Measurements from ENCODE around the gene CDCA5.

The CDCA5 gene

GRCh38 chr11:65072631-65072966 lies 11.2 kb downstream of the CDCA5 start:
- no peak for DNase-seq (ENCODE audit: low read depth in 2 of 2)

- DNase-seq (ENCODE audit: low read depth in 2 of 2) = no peak
These were observed 11.8 kb downstream of the CDCA5 start for GRCh38 chr11:65071907-65072630.

DNA sequence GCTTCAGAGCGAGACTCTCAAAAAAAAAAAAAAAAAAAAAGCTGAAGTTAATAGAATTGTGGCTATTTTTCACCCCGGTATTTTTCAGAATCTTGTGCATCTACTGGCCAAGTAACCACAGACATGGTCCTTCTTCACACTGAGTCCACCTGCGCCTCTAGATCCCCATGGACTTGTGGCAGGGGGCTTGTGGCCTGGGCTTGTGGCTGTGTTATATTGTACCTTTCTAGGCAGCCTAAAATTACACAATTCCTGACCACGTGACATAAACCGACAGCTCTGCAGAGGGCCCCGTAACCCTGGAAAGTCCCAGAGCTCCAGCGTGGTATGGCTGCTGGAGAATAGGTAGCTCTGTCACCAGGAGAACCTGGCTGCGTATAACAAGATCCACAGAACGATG lies 14.6 kb downstream of the CDCA5 start:
- no peak for DNase-seq (ENCODE audit: low read depth in 2 of 2)

GRCh38 chr11:65067446-65067845 lies 16.4 kb downstream of the CDCA5 start:
- no peak for DNase-seq (ENCODE audit: low read depth in 2 of 2)

DNA sequence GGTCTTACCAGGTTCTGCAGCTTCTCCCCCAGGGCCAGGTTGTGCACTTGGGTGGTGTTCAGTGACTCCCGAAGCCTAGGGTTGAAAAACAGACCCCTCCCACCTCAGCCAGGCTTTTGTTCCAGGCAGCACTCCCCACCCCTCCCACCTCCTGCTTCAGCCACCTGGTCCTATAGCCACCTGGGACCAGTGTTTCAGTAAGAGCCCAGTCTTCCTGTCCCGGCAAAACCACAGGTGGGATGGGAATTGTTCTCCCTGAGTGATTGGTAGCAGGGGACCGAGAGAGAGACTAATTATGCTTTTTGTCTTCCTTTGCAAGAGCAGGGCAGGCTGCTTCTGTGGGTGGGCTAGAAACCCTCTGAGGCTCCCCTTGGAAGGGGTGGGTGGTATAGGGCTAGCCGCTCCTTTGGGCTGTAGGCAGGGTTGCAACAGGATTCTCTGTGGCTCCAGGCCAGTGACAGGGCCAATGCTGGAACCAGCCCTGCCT lies 17.0 kb downstream of the CDCA5 start:
- no peak for DNase-seq (ENCODE audit: low read depth in 2 of 2)

DNA sequence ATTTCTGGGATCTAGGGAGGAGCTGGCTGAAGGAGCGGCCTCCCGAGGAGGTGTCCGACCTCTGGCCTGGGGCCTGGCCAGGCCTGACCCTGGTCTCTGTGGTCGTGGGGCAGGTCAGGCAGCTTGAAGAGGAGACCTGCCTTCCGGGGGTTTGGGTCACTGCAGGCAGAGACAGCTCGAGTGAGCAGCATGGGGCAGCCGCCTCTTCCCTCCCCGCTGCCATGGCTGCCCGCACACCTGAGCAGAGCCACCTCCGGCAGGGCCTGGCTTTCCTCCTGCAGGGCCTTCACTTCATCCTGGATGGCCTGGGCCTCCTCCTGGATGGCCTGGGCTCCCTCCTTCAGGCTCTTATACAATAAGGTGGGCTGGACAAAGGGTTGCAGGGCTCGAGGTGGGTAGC lies 17.5 kb downstream of the CDCA5 start:
- no peak for DNase-seq (ENCODE audit: low read depth in 2 of 2)

GRCh38 chr11:65065851-65066250 lies 18.0 kb downstream of the CDCA5 start:
- no peak for DNase-seq (ENCODE audit: low read depth in 2 of 2)

DNA sequence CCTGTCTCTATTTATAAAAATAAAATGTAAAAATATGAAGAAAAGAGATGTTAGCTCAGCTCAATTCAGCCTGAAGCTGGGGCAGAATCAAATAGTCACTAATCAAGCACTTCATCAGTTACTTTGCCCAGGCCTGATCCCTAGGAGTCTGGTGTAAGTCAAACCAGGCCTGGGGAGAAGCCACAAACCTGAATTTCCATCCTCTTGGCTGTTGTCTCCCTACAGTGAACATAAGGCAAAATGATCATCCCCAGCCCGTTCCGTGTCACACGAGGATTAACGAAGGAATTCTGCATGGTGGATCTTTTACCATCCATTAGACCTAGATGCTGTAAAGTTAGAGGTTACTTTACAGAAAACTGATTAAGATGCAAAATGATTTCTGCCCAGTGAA lies 19.0 kb downstream of the CDCA5 start:
- DNase-seq (ENCODE audit: low read depth in 2 of 2) = no peak

GRCh38 chr11:65063532-65063931 lies 20.3 kb downstream of the CDCA5 start:
- DNase-seq (ENCODE audit: low read depth in 2 of 2) = no peak

GRCh38 chr11:65060913-65061408 lies 22.9 kb downstream of the CDCA5 start:
- DNase-seq (ENCODE audit: low read depth in 2 of 2) = no peak

DNA sequence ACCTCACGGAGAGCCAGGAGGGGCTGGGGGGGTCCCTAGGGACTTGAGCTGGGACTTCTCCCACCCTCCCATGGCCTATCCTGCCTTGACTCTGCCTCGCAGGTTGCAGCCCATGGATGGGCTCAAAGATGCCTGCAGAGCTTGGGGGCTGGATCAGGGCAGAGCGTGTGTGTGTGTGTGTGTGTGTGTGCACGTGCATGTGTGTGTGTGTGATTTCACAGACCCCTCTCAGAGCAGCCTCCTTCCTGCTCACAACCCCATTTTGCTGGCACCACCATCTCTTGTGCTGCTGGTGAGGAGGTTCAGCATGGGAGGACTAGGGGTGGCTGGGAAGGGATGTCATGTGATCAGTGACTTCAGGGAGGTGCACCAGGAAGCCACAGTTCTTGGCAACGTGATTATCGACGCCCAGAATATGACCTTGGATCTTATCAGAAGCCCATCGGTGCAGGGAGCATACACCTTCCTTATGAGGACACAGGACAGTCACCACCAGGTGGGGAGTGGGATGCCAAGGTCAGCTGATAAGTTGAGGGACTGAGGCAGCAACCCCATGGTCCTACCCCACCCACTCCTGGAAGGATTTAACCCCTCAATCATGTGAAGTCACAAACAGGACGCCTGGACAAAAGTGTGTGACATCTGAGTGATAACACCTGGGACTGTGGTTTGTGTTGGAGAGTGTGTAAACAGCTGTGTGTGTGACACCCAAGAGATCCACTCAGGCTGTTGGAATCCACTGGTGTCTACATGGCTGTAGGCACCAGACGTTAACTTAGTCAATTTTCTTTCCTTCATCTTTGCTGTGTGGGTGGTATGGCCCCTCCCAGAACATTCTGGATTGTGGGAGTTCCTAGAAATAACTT lies 23.6 kb downstream of the CDCA5 start:
- DNase-seq (ENCODE audit: low read depth in 2 of 2) = no peak

DNA sequence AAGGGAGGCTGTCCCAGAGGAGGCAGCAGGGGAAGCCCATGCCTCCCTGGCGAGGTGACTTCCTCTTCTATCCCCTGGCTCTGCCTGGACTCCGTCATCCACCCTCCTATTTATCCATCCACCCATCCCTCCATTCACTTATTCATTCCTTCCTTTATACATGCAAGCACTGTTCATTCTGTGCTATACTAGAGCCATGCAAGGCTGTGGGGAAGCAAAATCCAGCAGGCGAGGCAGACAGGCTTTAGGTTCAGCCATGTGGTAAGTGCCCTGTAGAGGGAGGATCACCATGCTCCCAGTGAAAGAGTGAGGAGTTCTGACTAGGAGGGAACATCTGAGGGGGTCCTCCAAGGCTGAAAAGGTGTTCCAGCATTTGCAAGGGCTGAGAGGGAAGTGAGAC lies 24.3 kb downstream of the CDCA5 start:
- DNase-seq (ENCODE audit: low read depth in 2 of 2) = no peak

- DNase-seq (ENCODE audit: low read depth in 2 of 2) = no peak
These were observed 25.3 kb downstream of the CDCA5 start, which contains the start of gene NAALADL1 for GRCh38 chr11:65058419-65059054. Gene NAALADL1 (minus strand): TSS chr11:65058553. CDS start chr11:65058521, 32 bp downstream.

DNA sequence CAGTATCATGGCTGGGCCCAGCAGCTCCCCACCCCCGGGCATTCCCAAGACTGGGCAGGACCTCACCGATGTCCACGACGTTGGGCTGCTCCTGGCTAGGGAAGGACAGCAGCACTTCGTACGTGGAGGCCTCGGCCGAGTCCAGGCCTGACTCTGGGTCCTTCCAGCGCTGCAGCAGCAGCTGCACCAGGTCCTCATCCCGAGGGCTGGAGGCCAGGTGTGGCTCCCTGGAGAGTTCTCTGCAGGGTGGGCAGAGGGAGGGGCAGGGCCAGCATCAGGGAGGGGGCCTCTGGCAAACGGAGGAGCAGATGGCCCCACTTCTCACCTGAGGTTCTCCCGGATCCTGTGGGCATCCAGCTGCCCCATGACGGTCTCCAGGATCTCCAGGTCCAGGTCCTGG lies 25.8 kb downstream of the CDCA5 start:
- DNase-seq (ENCODE audit: low read depth in 2 of 2) = no peak

DNA sequence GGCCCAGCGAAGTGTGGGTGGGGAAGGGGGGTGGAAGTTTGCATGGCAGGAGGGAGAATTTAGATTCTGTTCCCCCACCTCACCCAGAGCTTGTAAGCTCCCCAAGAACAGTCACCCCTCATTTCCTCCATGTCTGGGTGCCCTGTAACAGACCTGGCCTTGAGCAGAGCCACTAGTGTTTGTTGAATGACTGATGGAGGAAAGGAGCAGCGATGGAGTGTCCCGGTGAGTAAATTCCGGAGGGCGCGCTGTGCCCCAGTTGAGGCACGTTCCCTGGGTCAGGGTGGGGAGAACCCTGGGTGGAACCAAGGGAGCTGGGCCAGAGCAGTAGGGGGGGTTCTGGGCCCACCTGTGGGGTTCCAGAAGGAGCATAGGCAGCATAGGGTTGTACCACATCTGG lies 26.3 kb downstream of the CDCA5 start:
- no peak for DNase-seq (ENCODE audit: low read depth in 2 of 2)

- DNase-seq (ENCODE audit: low read depth in 2 of 2) = no peak
These were observed 26.8 kb downstream of the CDCA5 start for GRCh38 chr11:65056999-65057398.

- DNase-seq (ENCODE audit: low read depth in 2 of 2) = no peak
These were observed 28.3 kb downstream of the CDCA5 start for GRCh38 chr11:65055538-65055937.

DNA sequence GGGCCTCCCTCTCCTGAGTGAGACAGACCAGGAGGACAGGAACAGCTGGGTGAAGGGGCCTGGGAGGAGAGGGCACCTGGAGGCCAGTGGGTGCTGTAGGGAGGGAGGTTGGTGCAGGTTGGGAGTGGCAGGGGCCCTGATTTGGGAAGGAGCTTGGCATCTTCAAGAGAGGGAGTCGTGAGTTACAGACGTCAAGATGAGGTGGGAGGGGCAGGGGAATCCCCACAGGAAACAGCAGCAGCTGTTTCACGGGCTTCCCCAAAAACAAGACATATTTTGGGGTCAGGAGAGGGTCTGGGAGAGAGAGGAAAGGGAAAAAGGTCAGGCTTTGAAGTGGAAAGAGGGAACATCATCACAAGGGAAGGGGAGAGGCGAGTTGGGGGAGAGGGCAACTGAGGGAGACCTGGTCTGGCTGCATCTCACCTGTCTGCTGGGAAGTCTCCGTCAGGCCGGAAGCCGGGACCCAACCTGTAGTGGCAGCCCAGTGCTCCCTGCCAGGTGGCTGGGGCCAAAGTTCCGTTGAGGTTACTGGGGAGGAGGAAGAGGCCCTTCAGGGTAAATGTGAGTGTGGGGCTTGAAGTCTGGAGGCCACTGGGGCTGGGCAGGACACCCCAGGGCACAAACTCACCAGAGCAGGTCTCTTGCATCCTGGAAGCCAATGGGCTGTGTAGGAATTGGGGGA lies 29.9 kb downstream of the CDCA5 start:
- DNase-seq (ENCODE audit: low read depth in 2 of 2) = no peak

DNA sequence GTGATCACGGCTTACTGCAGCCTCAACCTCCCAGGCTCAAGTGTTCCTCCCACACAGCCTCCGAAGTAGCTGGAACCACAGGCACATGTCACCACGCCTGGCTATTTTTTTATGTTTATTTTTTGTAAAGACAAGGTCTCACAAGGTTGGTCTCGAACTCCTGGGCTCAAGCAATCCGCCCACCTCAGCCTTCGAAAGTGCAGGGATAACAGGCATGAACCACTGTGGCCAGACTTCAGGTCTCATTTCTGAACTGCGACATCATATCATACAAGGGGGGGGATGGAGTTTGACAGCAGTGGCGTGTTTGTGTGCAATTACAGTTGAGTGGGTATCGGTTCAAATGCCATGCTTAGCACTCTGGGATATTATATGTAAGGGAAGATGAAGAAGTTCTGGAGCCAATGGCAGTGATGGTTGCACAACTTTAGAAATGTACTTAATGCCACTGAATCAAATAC lies 32.4 kb downstream of the CDCA5 start:
- no peak for DNase-seq (ENCODE audit: low read depth in 2 of 2)

- DNase-seq (ENCODE audit: low read depth in 2 of 2) = no peak
These were observed 36.0 kb downstream of the CDCA5 start for GRCh38 chr11:65047581-65048422.

DNA sequence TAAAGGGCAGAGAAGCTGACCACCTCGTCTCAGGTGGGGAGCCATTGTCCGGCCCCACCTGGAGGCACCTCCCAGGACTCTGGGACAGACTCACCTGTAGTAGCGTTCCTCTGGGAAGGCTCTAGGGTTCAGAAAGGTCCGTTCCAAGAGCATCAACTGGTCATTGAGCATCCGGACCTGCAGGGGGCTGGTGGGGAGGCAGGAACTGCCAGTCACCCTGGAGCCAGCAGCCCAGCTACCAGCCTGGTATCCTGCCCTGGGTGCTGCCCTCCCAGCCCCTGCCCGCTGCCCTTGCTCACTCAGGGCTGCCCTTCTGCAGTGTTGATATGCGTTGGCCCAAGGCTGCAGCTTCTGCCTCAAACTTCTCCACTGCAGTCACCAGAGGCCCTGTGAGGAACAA lies 38.1 kb downstream of the CDCA5 start:
- no peak for DNase-seq (ENCODE audit: low read depth in 2 of 2)

All from stimulated activated CD4-positive, alpha-beta T cell treated with anti-CD3 and anti-CD28 coated beads, Interleukin-15, amount 100 ng/mL, for 48 hours (primary cell).